ENCODE results near the gene RNPEP. TPM values are rescaled to one million over a fixed set of nuclear protein-coding genes. Genes with fewer than 3 reads are reported as not detected.
A peak's percentile ranks its signal among the peaks of the same experiment; 100 is the strongest.
"Not testable (repeated sequence)": the region's sequence is repeated elsewhere in the genome, so short reads cannot be mapped to it uniquely, and the experiment has no call there.

Gene RNPEP
- total and polyA plus RNA-seq, 4 donors, result 40.7 to 74.9 (median 47.5) TPM

DNA sequence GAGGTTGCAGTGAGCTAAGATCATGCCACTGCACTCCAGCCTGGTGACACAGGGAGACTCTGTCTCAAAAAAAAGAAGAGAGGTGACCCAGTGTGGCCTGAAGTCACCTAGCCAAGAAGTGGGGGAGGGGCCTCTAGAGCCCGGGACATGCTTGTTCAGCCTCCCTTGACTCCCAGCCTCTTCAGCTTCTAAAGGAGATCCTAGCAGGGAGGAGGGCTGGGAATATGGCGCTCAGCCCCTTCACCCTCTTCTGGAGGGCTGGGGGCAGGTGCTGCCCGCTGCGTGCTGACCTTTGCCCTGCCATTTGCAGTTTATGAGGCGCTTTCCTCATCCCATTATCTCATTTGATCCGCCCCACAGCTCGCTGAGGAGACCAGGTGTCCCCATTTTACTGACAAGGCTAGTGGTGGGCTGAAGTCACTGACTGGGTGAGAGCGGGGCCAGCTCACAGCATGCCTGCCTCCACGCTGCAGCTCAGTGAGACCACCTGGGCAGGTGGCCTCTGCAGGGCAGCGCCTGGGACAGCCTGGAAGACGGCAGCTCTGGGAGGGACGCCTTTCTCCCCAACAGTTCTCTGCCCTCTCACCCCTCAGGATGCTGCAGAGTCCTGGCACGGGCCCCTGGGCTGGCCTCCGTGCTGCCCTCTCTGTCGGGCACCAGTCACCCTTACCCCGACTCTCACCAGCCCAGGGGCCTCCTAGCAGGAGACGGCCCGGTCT is 35.5 kb downstream of the RNPEP start:
- ATAC-seq (ENCODE audit: insufficient read depth, low FRiP score) (no peak), DNase-seq (peak in 1 of 3 donors; percentile 26)
- Histone ChIP-seq H3K4me1 (ENCODE audit: control insufficient read depth in 5 of 5, insufficient read depth in 5 of 5, low read length in 5 of 5) (peaks cover 0 to 10% (median 0%) of the 10 kb centered on the region in 5 donors), H3K27ac (ENCODE audit: low read depth in 1 of 2, low read length in 1 of 2) (peak overlapping the region in 1 of 2 donors; percentile 82), H3K4me3 (no peak overlapping the region), H3K36me3 (ENCODE audit: control insufficient read depth in 4 of 4, insufficient read depth in 4 of 4, low read length in 4 of 4) (peaks cover 0 to 11% (median 0%) of the 10 kb centered on the region in 4 donors), H3K9me3 (ENCODE audit: control insufficient read depth in 4 of 4, insufficient read depth in 3 of 4, low read length in 3 of 4) (no peaks in the 10 kb centered on the region), H3K27me3 (ENCODE audit: control insufficient read depth in 3 of 3, insufficient read depth in 3 of 3, low read length in 2 of 3) (no peaks in the 10 kb centered on the region), H3K9ac (ENCODE audit: insufficient read depth in 1 of 2, low read length in 2 of 2) (no peak overlapping the region)
- 53 to 72% methylated on average over 18 of the region's 18 CpGs for WGBS, 2 donors
- TF ChIP-seq, protein P1, sequence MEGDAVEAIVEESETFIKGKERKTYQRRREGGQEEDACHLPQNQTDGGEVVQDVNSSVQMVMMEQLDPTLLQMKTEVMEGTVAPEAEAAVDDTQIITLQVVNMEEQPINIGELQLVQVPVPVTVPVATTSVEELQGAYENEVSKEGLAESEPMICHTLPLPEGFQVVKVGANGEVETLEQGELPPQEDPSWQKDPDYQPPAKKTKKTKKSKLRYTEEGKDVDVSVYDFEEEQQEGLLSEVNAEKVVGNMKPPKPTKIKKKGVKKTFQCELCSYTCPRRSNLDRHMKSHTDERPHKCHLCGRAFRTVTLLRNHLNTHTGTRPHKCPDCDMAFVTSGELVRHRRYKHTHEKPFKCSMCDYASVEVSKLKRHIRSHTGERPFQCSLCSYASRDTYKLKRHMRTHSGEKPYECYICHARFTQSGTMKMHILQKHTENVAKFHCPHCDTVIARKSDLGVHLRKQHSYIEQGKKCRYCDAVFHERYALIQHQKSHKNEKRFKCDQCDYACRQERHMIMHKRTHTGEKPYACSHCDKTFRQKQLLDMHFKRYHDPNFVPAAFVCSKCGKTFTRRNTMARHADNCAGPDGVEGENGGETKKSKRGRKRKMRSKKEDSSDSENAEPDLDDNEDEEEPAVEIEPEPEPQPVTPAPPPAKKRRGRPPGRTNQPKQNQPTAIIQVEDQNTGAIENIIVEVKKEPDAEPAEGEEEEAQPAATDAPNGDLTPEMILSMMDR (IDR thresholded peaks at IDR 0.05; ENCODE audit: control extremely low read depth, extremely low read depth), result no peak

GRCh38 chr1:202018468-202019234 is 36.2 kb downstream of the RNPEP start:
- H3K4me3 ChIP-seq, result no peak overlapping the region
- H3K9ac ChIP-seq (ENCODE audit: insufficient read depth in 1 of 2, low read length in 2 of 2), result no peak overlapping the region
- TF ChIP-seq, protein P1 (IDR thresholded peaks at IDR 0.05; ENCODE audit: control extremely low read depth, extremely low read depth), result no peak
- peak; percentile 42 for ATAC-seq (ENCODE audit: insufficient read depth, low FRiP score)
- no peaks in the 10 kb centered on the region for H3K9me3 ChIP-seq (ENCODE audit: control insufficient read depth in 4 of 4, insufficient read depth in 3 of 4, low read length in 3 of 4)
- H3K36me3 ChIP-seq (ENCODE audit: control insufficient read depth in 4 of 4, insufficient read depth in 4 of 4, low read length in 4 of 4), result peaks cover 0 to 8% (median 0%) of the 10 kb centered on the region in 4 donors
- WGBS, 2 donors, result 46 to 60% methylated on average over 19 of the region's 19 CpGs
- peak; percentile 31 to 69 (median 55) for DNase-seq
- peak overlapping the region in 1 of 2 donors; percentile 87 for H3K27ac ChIP-seq (ENCODE audit: low read depth in 1 of 2, low read length in 1 of 2)
- peaks cover 0 to 10% (median 0%) of the 10 kb centered on the region in 5 donors for H3K4me1 ChIP-seq (ENCODE audit: control insufficient read depth in 5 of 5, insufficient read depth in 5 of 5, low read length in 5 of 5)
- no peaks in the 10 kb centered on the region for H3K27me3 ChIP-seq (ENCODE audit: control insufficient read depth in 3 of 3, insufficient read depth in 3 of 3, low read length in 2 of 3)

DNA sequence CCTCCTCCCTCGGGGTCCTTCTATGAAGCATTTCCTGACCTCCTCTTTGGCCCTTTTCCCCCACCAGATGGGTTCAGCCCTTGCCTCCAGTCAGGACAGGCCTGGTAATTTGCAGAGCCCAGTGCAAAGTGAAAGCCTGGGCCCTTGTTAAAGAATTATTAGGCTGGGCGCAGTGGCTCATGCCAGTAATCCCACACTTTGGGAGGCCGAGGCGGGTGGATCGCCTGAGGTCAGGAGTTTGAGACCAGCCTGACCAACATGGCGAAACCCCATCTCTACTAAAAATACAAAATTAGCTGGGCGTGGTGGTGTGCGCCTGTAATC is 36.7 kb downstream of the RNPEP start:
- H3K27me3 ChIP-seq (ENCODE audit: control insufficient read depth in 3 of 3, insufficient read depth in 3 of 3, low read length in 2 of 3); H3K4me3 ChIP-seq; ATAC-seq (ENCODE audit: insufficient read depth, low FRiP score); H3K9ac ChIP-seq (ENCODE audit: insufficient read depth in 1 of 2, low read length in 2 of 2); DNase-seq; H3K36me3 ChIP-seq (ENCODE audit: control insufficient read depth in 4 of 4, insufficient read depth in 4 of 4, low read length in 4 of 4); H3K9me3 ChIP-seq (ENCODE audit: control insufficient read depth in 4 of 4, insufficient read depth in 3 of 4, low read length in 3 of 4): not testable (repeated sequence)
- Histone ChIP-seq H3K4me1 (ENCODE audit: control insufficient read depth in 5 of 5, insufficient read depth in 5 of 5, low read length in 5 of 5) (peaks cover 0 to 10% (median 0%) of the 10 kb centered on the region in 5 donors), H3K27ac (ENCODE audit: low read depth in 1 of 2, low read length in 1 of 2) (peak overlapping the region in 1 of 2 donors; percentile 87)
- 77 to 80% methylated on average over 8 of the region's 8 CpGs for WGBS, 2 donors

DNA sequence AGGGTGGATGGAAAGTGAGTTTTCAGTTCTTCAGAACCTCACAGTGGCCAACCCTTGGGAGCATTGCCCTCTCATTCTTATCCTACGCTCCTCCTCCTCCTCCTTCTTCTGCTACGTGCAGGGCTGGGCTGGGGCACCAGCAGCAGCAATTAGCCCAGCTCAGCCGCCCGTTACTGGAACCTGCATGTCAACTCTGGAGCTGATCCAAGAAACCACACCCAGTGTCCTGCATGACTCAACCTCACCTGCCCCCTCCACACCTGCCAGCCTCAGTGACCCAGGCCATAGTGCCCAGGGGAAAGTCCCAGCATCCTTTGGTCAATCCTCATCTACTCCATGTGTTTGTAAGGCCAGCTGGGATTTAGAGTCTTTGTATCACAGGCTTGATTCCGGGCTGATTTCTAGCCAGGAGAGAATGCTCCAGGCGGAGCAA is 40.6 kb downstream of the RNPEP start:
- Histone ChIP-seq H3K9ac (ENCODE audit: insufficient read depth in 1 of 2, low read length in 2 of 2) (no peak overlapping the region), H3K27ac (ENCODE audit: low read depth in 1 of 2, low read length in 1 of 2) (peak overlapping the region in 1 of 2 donors; percentile 56)
- peak in 1 of 3 donors; percentile 66 for DNase-seq

More for the DNA sequence above, 40.6 kb downstream of the RNPEP start:
- TF ChIP-seq, protein P1 (IDR thresholded peaks at IDR 0.05; ENCODE audit: control extremely low read depth, extremely low read depth), result no peak
- H3K4me1 ChIP-seq (ENCODE audit: control insufficient read depth in 5 of 5, insufficient read depth in 5 of 5, low read length in 5 of 5), result peaks cover 0 to 6% (median 0%) of the 10 kb centered on the region in 5 donors
- no peaks in the 10 kb centered on the region for H3K9me3 ChIP-seq (ENCODE audit: control insufficient read depth in 4 of 4, insufficient read depth in 3 of 4, low read length in 3 of 4)
- ATAC-seq (ENCODE audit: insufficient read depth, low FRiP score), result peak; percentile 56
- 48 to 79% methylated on average over 6 of the region's 6 CpGs for WGBS, 2 donors
- H3K27me3 ChIP-seq (ENCODE audit: control insufficient read depth in 3 of 3, insufficient read depth in 3 of 3, low read length in 2 of 3), result no peaks in the 10 kb centered on the region
- no peaks in the 10 kb centered on the region for H3K36me3 ChIP-seq (ENCODE audit: control insufficient read depth in 4 of 4, insufficient read depth in 4 of 4, low read length in 4 of 4)
- no peak overlapping the region for H3K4me3 ChIP-seq
